GM12891 (cell line): ENCODE data around the gene INTS4.

Experiments used
- POLR2A ChIP-seq: IDR thresholded peaks from 2 replicates; pipeline ENCODE4 v1.6.1; 2011; ENCODE audit warnings: low read depth, low read length, control low read depth
- POLR2AphosphoS5 ChIP-seq: IDR thresholded peaks from 2 replicates; pipeline ENCODE4 v1.6.1; 2011; ENCODE audit warnings: low read depth, low read length, control low read depth

DNA sequence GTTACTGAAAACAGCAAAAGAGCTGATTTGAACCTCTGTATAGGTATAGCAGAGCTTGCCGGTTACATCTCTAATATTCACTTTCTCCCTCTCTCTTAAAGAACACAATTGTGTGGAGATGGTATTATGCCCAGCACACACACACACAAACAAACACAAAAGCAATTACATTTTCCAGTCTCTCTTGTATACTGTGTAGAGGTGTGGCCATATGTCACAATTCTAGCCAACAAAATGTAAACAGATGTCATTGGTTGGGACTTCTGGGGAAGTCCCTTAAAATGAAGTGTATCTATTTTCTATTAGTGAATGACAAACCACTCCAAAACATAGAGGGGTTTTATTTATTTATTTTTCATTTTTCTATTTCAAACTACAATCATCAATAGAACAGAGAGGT is 15.8 kb upstream of the INTS4 start:
- TF ChIP-seq POLR2A, result no peak
- TF ChIP-seq POLR2AphosphoS5, result no peak
